Skin of body (tissue), 2 donors: ENCODE measurements around the gene ZNF410. TPM values are rescaled to one million over a fixed set of nuclear protein-coding genes. Genes with fewer than 3 reads are reported as not detected.
A peak's percentile ranks its signal among the peaks of the same experiment; 100 is the strongest.
"Not testable (repeated sequence)": the region's sequence is repeated elsewhere in the genome, so short reads cannot be mapped to it uniquely, and the experiment has no call there.

Experiments used
- DNase-seq: peaks from one replicate; lab custom pipeline; 2025; lab: John Stamatoyannopoulos, UW
- total RNA-seq: library from RNA; depleted of rRNA; stranded (reverse); fragments of >200 nt; gene quantifications from one replicate; pipeline ENCODE4 v1.2.3, GENCODE V29; 2014

The ZNF410 gene
- total RNA-seq, 1 donor from 2014 or later: 61.0 TPM

- DNase-seq: no peak
Measured at GRCh38 chr14:73884438-73885190, 2.0 kb upstream of the ZNF410 start.

GRCh38 chr14:73887318-73887616 lies 608 bp downstream of the ZNF410 start:
- peak; percentile 18 for DNase-seq

- DNase-seq: no peak
Measured at GRCh38 chr14:73887694-73888459, 1.2 kb downstream of the ZNF410 start.

- no peak for DNase-seq
Measured at GRCh38 chr14:73888460-73888725, 1.7 kb downstream of the ZNF410 start.

GRCh38 chr14:73888971-73889370 lies 2.3 kb downstream of the ZNF410 start:
- no peak for DNase-seq

- DNase-seq: no peak
Measured at GRCh38 chr14:73889376-73889775, 2.7 kb downstream of the ZNF410 start.

- not testable (repeated sequence) for DNase-seq
Measured at GRCh38 chr14:73894180-73894687, 7.6 kb downstream of the ZNF410 start.

GRCh38 chr14:73895939-73896338 lies 9.3 kb downstream of the ZNF410 start:
- DNase-seq: no peak

- DNase-seq: no peak
Measured at GRCh38 chr14:73896521-73896920, 9.9 kb downstream of the ZNF410 start.

- DNase-seq: no peak
Measured at GRCh38 chr14:73903028-73903427, 16.4 kb downstream of the ZNF410 start.

GRCh38 chr14:73909681-73910080 lies 23.0 kb downstream of the ZNF410 start:
- no peak for DNase-seq

GRCh38 chr14:73913256-73913655 lies 26.6 kb downstream of the ZNF410 start:
- DNase-seq: no peak

- no peak for DNase-seq
Measured at GRCh38 chr14:73916324-73916723, 29.7 kb downstream of the ZNF410 start.

GRCh38 chr14:73919457-73919856 lies 32.8 kb downstream of the ZNF410 start:
- DNase-seq: not testable (repeated sequence)

GRCh38 chr14:73924337-73924736 lies 37.7 kb downstream of the ZNF410 start:
- DNase-seq: no peak

- no peak for DNase-seq
Measured at GRCh38 chr14:73935666-73936065, 49.0 kb downstream of the ZNF410 start.

- no peak for DNase-seq
Measured at GRCh38 chr14:73936548-73936947, 49.9 kb downstream of the ZNF410 start.

GRCh38 chr14:73937012-73937411 lies 50.4 kb downstream of the ZNF410 start:
- DNase-seq: no peak

- DNase-seq: no peak
Measured at GRCh38 chr14:73942180-73942579, 55.5 kb downstream of the ZNF410 start.

GRCh38 chr14:73943083-73943482 lies 56.4 kb downstream of the ZNF410 start:
- no peak for DNase-seq

GRCh38 chr14:73944432-73945158 lies 57.9 kb downstream of the ZNF410 start:
- DNase-seq: no peak

GRCh38 chr14:73945159-73945670 lies 58.6 kb downstream of the ZNF410 start:
- no peak for DNase-seq
